Fibroblast of lung (primary cell): Measurements from ENCODE around the gene SLC39A6. TPM values are rescaled to one million over a fixed set of nuclear protein-coding genes. Genes with fewer than 3 reads are reported as not detected.
"Not testable (repeated sequence)": the region's sequence is repeated elsewhere in the genome, so short reads cannot be mapped to it uniquely, and the experiment has no call there.

Experiments
- DNase-seq, 2 donors: peaks; one replicate each; pipeline versions ENCODE4 v3.0.0 to v3.0.0-alpha.2; 2010; ENCODE audit warnings: low read depth in 2 of 2
- H2AFZ ChIP-seq: 2 replicates; pipeline ENCODE4 v1.5.1; 2012; ENCODE audit warnings: low read length, control low read depth, inconsistent platforms
- H3K27ac ChIP-seq: 2 replicates; pipeline ENCODE4 v1.5.1; 2011; ENCODE audit warnings: low read length, control low read depth; ENCODE audit not compliant: insufficient read depth
- H3K27me3 ChIP-seq: 2 replicates; pipeline ENCODE4 v1.5.1; 2011; ENCODE audit warnings: mild to moderate bottlenecking, low read length; ENCODE audit not compliant: control insufficient read depth, insufficient read depth
- H3K36me3 ChIP-seq: 2 replicates; pipeline ENCODE4 v1.5.1; 2011; ENCODE audit warnings: low read length; ENCODE audit not compliant: control insufficient read depth, insufficient read depth
- H3K4me1 ChIP-seq: 2 replicates; pipeline ENCODE4 v1.5.1; 2011; ENCODE audit warnings: low read length; ENCODE audit not compliant: control insufficient read depth, insufficient read depth; ENCODE audit errors: extremely low read depth
- H3K4me2 ChIP-seq: 2 replicates; pipeline ENCODE4 v1.5.1; 2011; ENCODE audit warnings: low read length, control low read depth; ENCODE audit not compliant: insufficient read depth; ENCODE audit errors: extremely low read depth
- H3K4me3 ChIP-seq, 4 experiments: fragments of 200-600 bp in 1 of 4; sonication (generic) in 1 of 4; replicated peaks in 1 of 4; 2 replicates each; pipeline ENCODE4 v1.5.1; 2011 to 2016; ENCODE audit warnings: low read length in 4 of 4, low read depth in 3 of 4, mild to moderate bottlenecking in 3 of 4, control low read depth in 2 of 4, inconsistent platforms in 1 of 4, mixed read lengths in 1 of 4; ENCODE audit not compliant: insufficient read depth in 1 of 4; ENCODE audit errors: control extremely low read depth in 1 of 4
- H3K79me2 ChIP-seq: 2 replicates; pipeline ENCODE4 v1.5.1; 2012; ENCODE audit warnings: mild to moderate bottlenecking, low read length, inconsistent platforms; ENCODE audit not compliant: control insufficient read depth, insufficient read depth
- H3K9ac ChIP-seq: 2 replicates; pipeline ENCODE4 v1.5.1; 2011; ENCODE audit warnings: mild to moderate bottlenecking, low read length, control low read depth; ENCODE audit not compliant: insufficient read depth
- H3K9me3 ChIP-seq: 2 replicates; pipeline ENCODE4 v1.5.1; 2012; ENCODE audit warnings: low read depth, low read length; ENCODE audit not compliant: control insufficient read depth, insufficient read depth
- H4K20me1 ChIP-seq: 2 replicates; pipeline ENCODE4 v1.5.1; 2011; ENCODE audit warnings: low read length; ENCODE audit not compliant: control insufficient read depth, insufficient read depth; ENCODE audit errors: extremely low read depth
- EZH2 ChIP-seq: IDR thresholded peaks from 2 replicates; pipeline ENCODE4 v1.5.1; 2012; ENCODE audit warnings: low read length, control low read depth, mild to moderate bottlenecking; ENCODE audit errors: missing control alignments
- polyA plus RNA-seq, 2 donors: library from polyadenylated mRNA; depleted of rRNA in 1 of 2; stranded (reverse) in 1 of 2; unstranded in 1 of 2; fragments of >200 nt; gene quantifications; 2 replicates each; pipeline ENCODE4 v1.2.1, GENCODE V29; 2011 to 2012; ENCODE audit warnings: missing spikeins in 1 of 2
- total RNA-seq: library from RNA; depleted of rRNA; stranded (reverse); fragments of >200 nt; gene quantifications from 2 replicates; pipeline ENCODE4 v1.2.1, GENCODE V29; 2014
- TF ChIP-seq, protein P1 (sequence below), 2 donors: IDR thresholded peaks in 1 of 2; conservative IDR thresholded peaks in 1 of 2; 1 replicate in 1 of 2; 2 replicates in 1 of 2; pipeline ENCODE4 v1.5.1; 2011 to 2012; ENCODE audit warnings: low read length in 2 of 2, control low read depth in 1 of 2, inconsistent platforms in 1 of 2, low read depth in 1 of 2, mild to moderate bottlenecking in 1 of 2

Gene SLC39A6
- total and polyA plus RNA-seq, 2 donors (not counting 1 experiment from before 2014, with no cell fraction given), result 118 to 164 TPM

DNA sequence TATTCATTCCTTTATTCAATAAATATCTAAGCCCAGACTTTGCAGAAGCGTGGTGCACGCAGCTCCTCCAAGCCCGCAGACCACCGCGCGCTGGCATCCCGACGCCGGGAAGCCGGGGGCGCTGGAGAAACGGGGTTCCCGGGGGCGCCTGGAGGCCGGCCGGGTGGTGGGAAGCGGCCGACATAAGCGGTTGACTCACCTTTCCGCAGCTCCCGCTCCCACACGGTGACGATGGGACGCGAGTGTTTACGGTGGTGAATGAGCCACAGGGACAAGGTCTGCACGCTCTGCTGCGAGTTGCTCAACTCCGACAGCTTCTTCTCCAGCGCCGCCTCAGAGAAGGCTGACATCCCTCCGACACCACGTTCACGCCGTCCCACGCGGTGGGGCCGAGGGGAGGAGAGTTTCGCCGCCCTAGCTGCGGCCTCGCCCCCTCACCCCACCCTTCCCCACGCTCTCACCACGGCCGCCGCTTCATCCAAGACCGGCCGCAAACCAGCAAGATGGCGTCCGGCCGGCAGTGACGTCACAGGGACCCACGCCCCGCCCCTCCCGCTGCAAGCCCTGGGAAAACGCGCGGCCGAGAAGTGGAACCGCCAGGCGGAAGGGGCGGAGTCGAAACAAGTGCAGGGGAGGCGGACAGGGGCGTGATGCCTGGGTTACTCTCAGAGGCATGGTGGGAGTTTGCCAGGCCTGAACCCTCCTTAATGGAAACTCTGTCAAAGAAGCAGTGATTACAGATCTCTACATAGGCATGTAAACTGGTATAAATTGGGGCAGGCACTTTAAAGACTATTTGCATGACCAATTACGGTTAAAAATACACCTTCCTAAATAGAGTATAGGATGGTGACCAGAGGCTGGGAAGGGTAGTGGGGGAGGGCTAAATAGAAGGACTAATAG, 61.8 kb downstream of the SLC39A6 start, which contains the start of gene RPRD1A:
Gene RPRD1A (minus strand): TSS at position 505 of the 903 bp plus-strand sequence. CDS start 155 bp downstream, at position 350.
- peak; percentile 91 to 93 for DNase-seq
- H3K4me1 ChIP-seq, result no peaks in the 10 kb centered on the region
- peak within 1 kb of the TSS; percentile 98 for H3K4me2 ChIP-seq
- H3K79me2 ChIP-seq, result peaks cover 48% of the 10 kb centered on the region
- peak within 1 kb of the TSS; percentile 64 to 100 (median 87) for H3K4me3 ChIP-seq
- H3K27me3 ChIP-seq, result no peaks in the 10 kb centered on the region
- peak within 1 kb of the TSS; percentile 91 for H2AFZ ChIP-seq
- TF ChIP-seq EZH2, result no peak
- TF ChIP-seq, protein P1, sequence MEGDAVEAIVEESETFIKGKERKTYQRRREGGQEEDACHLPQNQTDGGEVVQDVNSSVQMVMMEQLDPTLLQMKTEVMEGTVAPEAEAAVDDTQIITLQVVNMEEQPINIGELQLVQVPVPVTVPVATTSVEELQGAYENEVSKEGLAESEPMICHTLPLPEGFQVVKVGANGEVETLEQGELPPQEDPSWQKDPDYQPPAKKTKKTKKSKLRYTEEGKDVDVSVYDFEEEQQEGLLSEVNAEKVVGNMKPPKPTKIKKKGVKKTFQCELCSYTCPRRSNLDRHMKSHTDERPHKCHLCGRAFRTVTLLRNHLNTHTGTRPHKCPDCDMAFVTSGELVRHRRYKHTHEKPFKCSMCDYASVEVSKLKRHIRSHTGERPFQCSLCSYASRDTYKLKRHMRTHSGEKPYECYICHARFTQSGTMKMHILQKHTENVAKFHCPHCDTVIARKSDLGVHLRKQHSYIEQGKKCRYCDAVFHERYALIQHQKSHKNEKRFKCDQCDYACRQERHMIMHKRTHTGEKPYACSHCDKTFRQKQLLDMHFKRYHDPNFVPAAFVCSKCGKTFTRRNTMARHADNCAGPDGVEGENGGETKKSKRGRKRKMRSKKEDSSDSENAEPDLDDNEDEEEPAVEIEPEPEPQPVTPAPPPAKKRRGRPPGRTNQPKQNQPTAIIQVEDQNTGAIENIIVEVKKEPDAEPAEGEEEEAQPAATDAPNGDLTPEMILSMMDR (conservative IDR thresholded peaks at IDR 0.05 in 1 of 2, IDR thresholded peaks at IDR 0.05 in 1 of 2; ENCODE audit: low read depth in 1 of 2, low read length in 2 of 2), result no peak
- peak within 1 kb of the TSS; percentile 97 for H3K27ac ChIP-seq
- H4K20me1 ChIP-seq, result peaks cover 2% of the 10 kb centered on the region
- no peaks in the 10 kb centered on the region for H3K9me3 ChIP-seq
- H3K9ac ChIP-seq, result peak within 1 kb of the TSS; percentile 96
- no peaks in the 10 kb centered on the region for H3K36me3 ChIP-seq

DNA sequence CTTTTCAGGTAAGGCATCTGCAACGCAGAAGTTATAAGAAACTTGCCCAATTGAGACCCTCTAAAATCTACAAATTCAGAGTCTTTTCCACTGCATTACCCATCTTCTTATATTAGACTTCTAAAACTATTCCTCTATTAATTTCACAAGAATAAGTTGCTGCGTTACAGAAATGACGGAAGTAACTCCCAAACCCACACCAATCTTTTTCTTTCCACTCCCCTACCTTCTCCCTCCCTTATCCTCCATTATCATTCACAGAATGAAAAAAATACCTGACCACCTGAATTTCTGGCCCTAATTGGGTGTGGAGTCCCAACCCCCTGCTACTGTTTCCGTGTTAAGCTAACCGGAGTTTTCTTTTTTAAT, 62.5 kb downstream of the SLC39A6 start:
- no peaks in the 10 kb centered on the region for H3K4me1 ChIP-seq
- H3K9me3 ChIP-seq, result no peaks in the 10 kb centered on the region
- no peaks in the 10 kb centered on the region for H3K36me3 ChIP-seq
- peak overlapping the region; percentile 91 for H2AFZ ChIP-seq
- H3K79me2 ChIP-seq, result peaks cover 50% of the 10 kb centered on the region
- H3K9ac ChIP-seq, result peak overlapping the region; percentile 96
- H3K27ac ChIP-seq, result peak overlapping the region; percentile 97
- H3K4me3 ChIP-seq, result peak overlapping the region; percentile 64 to 100 (median 87)
- no peak for DNase-seq
- H3K4me2 ChIP-seq, result peak overlapping the region; percentile 98
- H4K20me1 ChIP-seq, result peaks cover 2% of the 10 kb centered on the region
- H3K27me3 ChIP-seq, result no peaks in the 10 kb centered on the region
- no peak for TF ChIP-seq EZH2
- TF ChIP-seq, protein P1 (conservative IDR thresholded peaks at IDR 0.05 in 1 of 2, IDR thresholded peaks at IDR 0.05 in 1 of 2; ENCODE audit: low read depth in 1 of 2, low read length in 2 of 2), result no peak

DNA sequence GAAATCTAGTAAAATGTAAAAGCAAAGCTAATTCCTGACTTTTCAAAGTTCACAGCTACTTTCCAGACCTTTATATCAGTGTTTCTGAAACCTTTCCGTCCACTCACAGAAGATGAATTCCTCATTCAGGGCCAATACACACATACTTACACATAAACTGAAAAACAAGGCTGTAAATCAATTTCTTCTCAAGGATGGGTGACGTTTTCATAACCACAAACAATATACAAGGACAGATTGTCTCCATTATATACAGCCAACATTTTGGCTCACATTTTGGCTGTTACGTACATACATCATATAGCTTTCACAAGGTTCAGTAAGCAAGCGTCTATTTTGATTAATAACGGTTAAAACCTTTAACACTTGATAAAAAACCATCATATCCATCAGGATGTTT, 63.1 kb downstream of the SLC39A6 start:
- H3K4me3 ChIP-seq, result peak overlapping the region; percentile 64 to 100 (median 87)
- TF ChIP-seq, protein P1 (conservative IDR thresholded peaks at IDR 0.05 in 1 of 2, IDR thresholded peaks at IDR 0.05 in 1 of 2; ENCODE audit: low read depth in 1 of 2, low read length in 2 of 2), result no peak
- TF ChIP-seq EZH2, result no peak
- H3K36me3 ChIP-seq, result no peaks in the 10 kb centered on the region
- H3K27me3 ChIP-seq, result no peaks in the 10 kb centered on the region
- no peak overlapping the region for H3K9ac ChIP-seq
- no peak overlapping the region for H2AFZ ChIP-seq
- DNase-seq, result peak; percentile 49 to 79
- H3K4me1 ChIP-seq, result no peaks in the 10 kb centered on the region
- H3K27ac ChIP-seq, result peak overlapping the region; percentile 97
- peaks cover 55% of the 10 kb centered on the region for H3K79me2 ChIP-seq
- no peaks in the 10 kb centered on the region for H3K9me3 ChIP-seq
- H3K4me2 ChIP-seq, result peak overlapping the region; percentile 98
- peaks cover 2% of the 10 kb centered on the region for H4K20me1 ChIP-seq

DNA sequence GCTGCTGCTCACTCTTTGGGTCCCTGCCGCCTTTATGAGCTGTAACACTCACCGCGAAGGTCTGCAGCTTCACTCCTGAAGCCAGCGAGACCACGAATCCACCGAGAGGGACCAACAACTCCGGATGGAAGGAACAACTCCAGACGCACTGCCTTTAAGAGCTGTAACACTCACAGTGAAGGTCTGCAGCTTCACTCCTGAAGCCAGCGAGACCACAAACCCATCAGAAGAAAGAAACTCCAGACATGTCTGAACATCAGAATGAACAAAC, 64.4 kb downstream of the SLC39A6 start:
- H4K20me1 ChIP-seq, H3K4me3 ChIP-seq, H3K9me3 ChIP-seq, H2AFZ ChIP-seq, H3K9ac ChIP-seq, H3K4me2 ChIP-seq, DNase-seq, H3K27ac ChIP-seq, H3K27me3 ChIP-seq, H3K36me3 ChIP-seq, H3K4me1 ChIP-seq: not testable (repeated sequence)
- H3K79me2 ChIP-seq, result peaks cover 62% of the 10 kb centered on the region
